HG03432 (cell line): Measurements from ENCODE around the gene CDH4.

ENCODE experiments used
- ATAC-seq: cut with Tn5 transposase; IDR thresholded peaks from one replicate; pipeline ENCODE4 v1.9.1; 2021; ENCODE audit warnings: mild to moderate bottlenecking, moderate library complexity; ENCODE audit not compliant: unreplicated experiment

Gene CDH4

GRCh38 chr20:61434341-61434781 is 182.3 kb downstream of the CDH4 start:
- ATAC-seq = no peak

- ATAC-seq = no peak
These were observed 183.2 kb downstream of the CDH4 start for GRCh38 chr20:61435184-61435822.

GRCh38 chr20:61435823-61436220 is 183.8 kb downstream of the CDH4 start:
- ATAC-seq = no peak

- no peak for ATAC-seq
These were observed 184.2 kb downstream of the CDH4 start for GRCh38 chr20:61436283-61436666.

- no peak for ATAC-seq
These were observed 184.7 kb downstream of the CDH4 start for GRCh38 chr20:61436667-61437279.

- no peak for ATAC-seq
These were observed 185.5 kb downstream of the CDH4 start for GRCh38 chr20:61437280-61438206.

- ATAC-seq = no peak
These were observed 186.2 kb downstream of the CDH4 start for GRCh38 chr20:61438285-61438684.

- no peak for ATAC-seq
These were observed 187.2 kb downstream of the CDH4 start for GRCh38 chr20:61439251-61439650.

GRCh38 chr20:61440548-61441055 is 188.5 kb downstream of the CDH4 start:
- no peak for ATAC-seq

GRCh38 chr20:61441537-61441936 is 189.5 kb downstream of the CDH4 start:
- ATAC-seq = no peak

GRCh38 chr20:61442075-61442670 is 190.1 kb downstream of the CDH4 start:
- ATAC-seq = no peak

GRCh38 chr20:61442718-61443117 is 190.7 kb downstream of the CDH4 start:
- ATAC-seq = no peak

- no peak for ATAC-seq
These were observed 191.5 kb downstream of the CDH4 start for GRCh38 chr20:61443443-61444126.

- no peak for ATAC-seq
These were observed 192.6 kb downstream of the CDH4 start for GRCh38 chr20:61444637-61445036.

GRCh38 chr20:61445138-61445537 is 193.1 kb downstream of the CDH4 start:
- no peak for ATAC-seq

- no peak for ATAC-seq
These were observed 193.7 kb downstream of the CDH4 start for GRCh38 chr20:61445741-61446140.

GRCh38 chr20:61447952-61448351 is 195.9 kb downstream of the CDH4 start:
- no peak for ATAC-seq

GRCh38 chr20:61448386-61448785 is 196.3 kb downstream of the CDH4 start:
- ATAC-seq = no peak

- no peak for ATAC-seq
These were observed 197.1 kb downstream of the CDH4 start for GRCh38 chr20:61449057-61449609.

GRCh38 chr20:61449916-61450315 is 197.9 kb downstream of the CDH4 start:
- ATAC-seq = no peak
